ENCODE data around the gene RGS12.

- TF ChIP-seq CTCF (IDR thresholded peaks at IDR 0.05) (no peak), POLR2A (IDR thresholded peaks at IDR 0.05) (no peak)
These were observed 3.8 kb downstream of the RGS12 start for GRCh38 chr4:3296651-3297050.

Data from thyroid gland (tissue), 4 donors.